ENCODE measurements around the gene PDLIM5. TPM values are rescaled to one million over a fixed set of nuclear protein-coding genes. Genes with fewer than 3 reads are reported as not detected.

Gene PDLIM5
- total RNA-seq, 1 experiment from 2014 or later: 106 TPM

DNA sequence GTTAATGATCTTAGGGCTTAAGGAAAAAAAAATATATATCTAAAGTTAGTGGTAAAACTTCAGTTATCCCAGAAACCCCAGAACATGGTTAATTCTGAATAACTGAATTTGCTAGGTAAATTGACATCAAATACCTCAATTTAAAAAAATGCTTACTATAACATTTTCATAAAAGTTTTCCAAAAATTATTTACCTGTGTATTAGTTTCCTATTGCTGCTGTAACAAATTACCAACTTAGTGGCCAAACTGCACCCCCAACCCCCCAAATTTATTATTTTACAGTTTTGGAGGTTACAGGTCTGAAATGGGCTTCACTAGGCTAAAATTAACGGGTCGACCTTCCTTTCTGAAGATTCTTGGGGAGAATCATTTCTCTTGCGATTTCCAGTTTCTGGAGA lies 95.2 kb downstream of the PDLIM5 start:
- H3K4me3 Mint-ChIP-seq (ENCODE audit: unreplicated experiment): no peak overlapping the region
- TF ChIP-seq CTCF (IDR thresholded peaks at IDR 0.05; ENCODE audit: insufficient read depth in 1 of 2, low read depth in 1 of 2, low read length in 1 of 2, severe bottlenecking in 1 of 2, unreplicated experiment in 1 of 2): no peak
- Histone ChIP-seq H3K9me3 (no peaks in the 10 kb centered on the region), H3K27me3 (replicated peaks; ENCODE audit: control insufficient read depth, insufficient read depth, low read length) (no peaks in the 10 kb centered on the region), H3K4me3 (ENCODE audit: low read depth, low read length) (no peak overlapping the region), H3K36me3 (ENCODE audit: control insufficient read depth, insufficient read depth, low read length) (no peaks in the 10 kb centered on the region), H3K4me1 (peaks cover 73% of the 10 kb centered on the region)
- ChIA-PET POLR2A (no interaction called here), CTCF (no interaction called here)
- H3K9me3 Mint-ChIP-seq (ENCODE audit: unreplicated experiment): peaks cover 7% of the 10 kb centered on the region
- DNase-seq: no peak
- no TSS peak for BruUV-seq (replicated peaks)
- no peak overlapping the region for H3K27ac Mint-ChIP-seq (ENCODE audit: unreplicated experiment)
- no peaks in the 10 kb centered on the region for H3K27me3 Mint-ChIP-seq (ENCODE audit: insufficient read depth, unreplicated experiment)
- intact Hi-C loops (cut with micrococcal nuclease; ENCODE audit: unreplicated experiment): loop anchor here (5.0 kb wide), 2 partner anchors 50 to 75 kb away; no protein-coding TSS in a partner anchor
- H3K36me3 Mint-ChIP-seq (ENCODE audit: insufficient read depth, unreplicated experiment): peaks cover 14% of the 10 kb centered on the region
- H3K4me1 Mint-ChIP-seq (ENCODE audit: low read depth, unreplicated experiment): peaks cover 47% of the 10 kb centered on the region

- POLR2A ChIA-PET: no interaction called here
- H3K9me3 Mint-ChIP-seq (ENCODE audit: unreplicated experiment): peaks cover 4% of the 10 kb centered on the region
- H3K4me3 Mint-ChIP-seq (ENCODE audit: unreplicated experiment): peak overlapping the region; percentile 17
- no peak overlapping the region for H3K4me3 ChIP-seq (ENCODE audit: low read depth, low read length)
- H3K9me3 ChIP-seq: no peaks in the 10 kb centered on the region
- H3K27me3 Mint-ChIP-seq (ENCODE audit: insufficient read depth, unreplicated experiment): no peaks in the 10 kb centered on the region
- BruUV-seq (replicated peaks): no TSS peak
- no peaks in the 10 kb centered on the region for H3K27me3 ChIP-seq (replicated peaks; ENCODE audit: control insufficient read depth, insufficient read depth, low read length)
- peak overlapping the region; percentile 89 for H3K27ac Mint-ChIP-seq (ENCODE audit: unreplicated experiment)
- H3K4me1 Mint-ChIP-seq (ENCODE audit: low read depth, unreplicated experiment): peaks cover 43% of the 10 kb centered on the region
- peak in 1 of 2 experiments; percentile 41 for DNase-seq
- H3K4me1 ChIP-seq: peaks cover 83% of the 10 kb centered on the region
- H3K36me3 ChIP-seq (ENCODE audit: control insufficient read depth, insufficient read depth, low read length): no peaks in the 10 kb centered on the region
- CTCF ChIA-PET: no interaction called here
- intact Hi-C loops (cut with micrococcal nuclease; ENCODE audit: unreplicated experiment): loop anchor here (1.0 to 5.0 kb wide), 3 partner anchors 8 to 76 kb away; no protein-coding TSS in a partner anchor
- TF ChIP-seq CTCF (IDR thresholded peaks at IDR 0.05; ENCODE audit: insufficient read depth in 1 of 2, low read depth in 1 of 2, low read length in 1 of 2, severe bottlenecking in 1 of 2, unreplicated experiment in 1 of 2): no peak
- peaks cover 14% of the 10 kb centered on the region for H3K36me3 Mint-ChIP-seq (ENCODE audit: insufficient read depth, unreplicated experiment)
Observed at GRCh38 chr4:94548571-94548970, 96.8 kb downstream of the PDLIM5 start.

GRCh38 chr4:94550352-94550751 lies 98.6 kb downstream of the PDLIM5 start:
- CTCF ChIA-PET: no interaction called here

More at GRCh38 chr4:94550352-94550751, 98.6 kb downstream of the PDLIM5 start:
- Mint-ChIP-seq H3K4me3 (ENCODE audit: unreplicated experiment) (no peak overlapping the region), H3K36me3 (ENCODE audit: insufficient read depth, unreplicated experiment) (peaks cover 14% of the 10 kb centered on the region), H3K27ac (ENCODE audit: unreplicated experiment) (no peak overlapping the region), H3K9me3 (ENCODE audit: unreplicated experiment) (no peaks in the 10 kb centered on the region), H3K4me1 (ENCODE audit: low read depth, unreplicated experiment) (peaks cover 36% of the 10 kb centered on the region), H3K27me3 (ENCODE audit: insufficient read depth, unreplicated experiment) (no peaks in the 10 kb centered on the region)
- TF ChIP-seq CTCF (IDR thresholded peaks at IDR 0.05; ENCODE audit: insufficient read depth in 1 of 2, low read depth in 1 of 2, low read length in 1 of 2, severe bottlenecking in 1 of 2, unreplicated experiment in 1 of 2): no peak
- no peaks in the 10 kb centered on the region for H3K36me3 ChIP-seq (ENCODE audit: control insufficient read depth, insufficient read depth, low read length)
- intact Hi-C loops (cut with micrococcal nuclease; ENCODE audit: unreplicated experiment): loop anchor here (1.0 kb wide), 1 partner anchor 14 kb away; no protein-coding TSS in a partner anchor
- H3K4me3 ChIP-seq (ENCODE audit: low read depth, low read length): no peak overlapping the region
- H3K4me1 ChIP-seq: peaks cover 72% of the 10 kb centered on the region
- H3K9me3 ChIP-seq: no peaks in the 10 kb centered on the region
- no TSS peak for BruUV-seq (replicated peaks)
- H3K27me3 ChIP-seq (replicated peaks; ENCODE audit: control insufficient read depth, insufficient read depth, low read length): no peaks in the 10 kb centered on the region
- no peak for DNase-seq
- POLR2A ChIA-PET: interaction anchor here (0.6 kb wide), 2 partner anchors 64 to 95 kb away, joined by 3 to 11 read pairs; no protein-coding TSS in a partner anchor

All from Caco-2 (cell line).